Brain microvascular endothelial cell (primary cell): Measurements from ENCODE around the gene GPD2.

Experiments used
- DNase-seq: peaks from one replicate; pipeline ENCODE4 v3.0.0-alpha.2; 2020
- H3K27ac ChIP-seq: fragments of 250-450 bp; sonication (Bioruptor Pico); 2 replicates; pipeline ENCODE4 v1.5.1; 2020; ENCODE audit warnings: mild to moderate bottlenecking, moderate library complexity
- H3K27me3 ChIP-seq: fragments of 250-450 bp; sonication (Bioruptor Pico); replicated peaks from 2 replicates; pipeline ENCODE4 v1.5.1; 2020; ENCODE audit warnings: mild to moderate bottlenecking
- H3K36me3 ChIP-seq: fragments of 250-450 bp; sonication (Bioruptor Pico); replicated peaks from 2 replicates; pipeline ENCODE4 v1.5.1; 2020; ENCODE audit warnings: mild to moderate bottlenecking
- H3K4me3 ChIP-seq: 2 replicates; pipeline ENCODE4 v1.5.1; 2011; ENCODE audit warnings: low read depth, mild to moderate bottlenecking, control low read depth, low read length, moderate library complexity
- in situ Hi-C: cut with HindIII; loops from 2 replicates; pipeline ENCODE4 v1.10.0; 2017; ENCODE audit warnings: low sequenced_read_pairs, low pct_ligation_motif_present
- TF ChIP-seq, protein P1 (sequence below): IDR thresholded peaks from 2 replicates; pipeline ENCODE4 v1.5.1; 2011; ENCODE audit warnings: low read depth, mild to moderate bottlenecking, moderate library complexity, low read length, control low read depth, inconsistent platforms; ENCODE audit errors: missing control alignments

GPD2 gene

DNA sequence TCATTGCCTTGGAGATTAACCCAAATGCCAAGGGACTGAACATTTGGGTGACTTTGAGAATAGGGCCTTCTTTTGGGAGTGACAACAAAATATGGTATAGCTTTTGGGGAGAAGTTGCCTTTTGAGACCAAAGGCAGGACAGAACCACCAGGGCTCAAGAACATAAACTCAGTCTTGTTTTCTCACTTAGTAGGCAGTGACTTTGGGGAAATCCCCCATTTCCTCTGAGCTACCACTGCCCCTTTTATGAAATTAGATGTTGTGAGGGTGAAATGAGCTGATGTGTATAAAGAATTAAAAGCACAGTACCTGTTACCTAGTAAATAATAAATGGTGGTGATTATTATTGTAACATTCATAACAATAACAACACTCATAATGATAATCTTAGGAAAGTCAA, 36.5 kb downstream of the GPD2 start:
- Histone ChIP-seq H3K36me3 (no peaks in the 10 kb centered on the region), H3K27me3 (no peaks in the 10 kb centered on the region), H3K4me3 (no peak overlapping the region), H3K27ac (no peak overlapping the region)
- TF ChIP-seq, protein P1, sequence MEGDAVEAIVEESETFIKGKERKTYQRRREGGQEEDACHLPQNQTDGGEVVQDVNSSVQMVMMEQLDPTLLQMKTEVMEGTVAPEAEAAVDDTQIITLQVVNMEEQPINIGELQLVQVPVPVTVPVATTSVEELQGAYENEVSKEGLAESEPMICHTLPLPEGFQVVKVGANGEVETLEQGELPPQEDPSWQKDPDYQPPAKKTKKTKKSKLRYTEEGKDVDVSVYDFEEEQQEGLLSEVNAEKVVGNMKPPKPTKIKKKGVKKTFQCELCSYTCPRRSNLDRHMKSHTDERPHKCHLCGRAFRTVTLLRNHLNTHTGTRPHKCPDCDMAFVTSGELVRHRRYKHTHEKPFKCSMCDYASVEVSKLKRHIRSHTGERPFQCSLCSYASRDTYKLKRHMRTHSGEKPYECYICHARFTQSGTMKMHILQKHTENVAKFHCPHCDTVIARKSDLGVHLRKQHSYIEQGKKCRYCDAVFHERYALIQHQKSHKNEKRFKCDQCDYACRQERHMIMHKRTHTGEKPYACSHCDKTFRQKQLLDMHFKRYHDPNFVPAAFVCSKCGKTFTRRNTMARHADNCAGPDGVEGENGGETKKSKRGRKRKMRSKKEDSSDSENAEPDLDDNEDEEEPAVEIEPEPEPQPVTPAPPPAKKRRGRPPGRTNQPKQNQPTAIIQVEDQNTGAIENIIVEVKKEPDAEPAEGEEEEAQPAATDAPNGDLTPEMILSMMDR, result no peak
- DNase-seq, result no peak
- in situ Hi-C loops, result no loop called here

DNA sequence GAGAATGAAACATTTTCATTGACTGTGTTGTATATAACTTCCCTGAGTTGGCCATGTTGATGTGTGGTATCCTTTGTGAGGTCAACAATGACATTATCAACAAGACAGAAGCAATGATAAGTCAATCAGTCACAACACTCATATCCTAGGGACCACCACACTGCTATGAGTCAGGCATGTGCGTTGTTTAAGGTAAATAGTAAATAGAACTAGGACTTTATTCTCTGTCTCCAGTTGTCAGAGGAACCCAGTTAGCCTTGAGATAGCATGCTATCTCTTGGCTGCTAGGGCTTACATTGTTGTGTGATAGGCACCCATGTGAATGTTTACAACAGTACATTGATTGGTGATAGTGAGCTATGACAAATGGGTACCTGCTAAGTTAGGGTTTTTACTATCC, 37.3 kb downstream of the GPD2 start:
- Histone ChIP-seq H3K27ac (no peak overlapping the region), H3K36me3 (no peaks in the 10 kb centered on the region), H3K27me3 (no peaks in the 10 kb centered on the region), H3K4me3 (no peak overlapping the region)
- DNase-seq, result no peak
- in situ Hi-C loops, result no loop called here
- TF ChIP-seq, protein P1, result no peak

DNA sequence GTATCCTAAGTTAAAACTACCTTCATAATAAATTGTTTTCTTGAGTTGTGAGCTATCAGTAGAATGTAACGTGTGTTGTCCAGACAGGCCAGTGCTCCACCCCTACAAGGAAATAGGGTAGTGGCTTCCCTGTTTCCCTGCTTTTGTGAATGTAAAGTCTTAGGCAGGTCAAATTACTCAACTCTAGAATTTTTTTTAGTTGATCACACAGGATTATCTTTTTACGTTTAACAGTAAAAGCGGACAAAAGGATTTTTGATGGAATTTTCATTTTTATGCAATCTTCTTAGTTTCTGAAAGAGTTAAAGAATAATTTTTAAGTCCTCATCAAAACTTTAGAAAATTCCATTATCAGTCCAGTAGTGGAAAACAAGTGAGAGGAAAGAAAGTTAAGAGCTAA, 38.2 kb downstream of the GPD2 start:
- Histone ChIP-seq H3K27me3 (no peaks in the 10 kb centered on the region), H3K27ac (no peak overlapping the region), H3K36me3 (no peaks in the 10 kb centered on the region), H3K4me3 (no peak overlapping the region)
- DNase-seq, result no peak
- TF ChIP-seq, protein P1, result no peak
- in situ Hi-C loops, result no loop called here

DNA sequence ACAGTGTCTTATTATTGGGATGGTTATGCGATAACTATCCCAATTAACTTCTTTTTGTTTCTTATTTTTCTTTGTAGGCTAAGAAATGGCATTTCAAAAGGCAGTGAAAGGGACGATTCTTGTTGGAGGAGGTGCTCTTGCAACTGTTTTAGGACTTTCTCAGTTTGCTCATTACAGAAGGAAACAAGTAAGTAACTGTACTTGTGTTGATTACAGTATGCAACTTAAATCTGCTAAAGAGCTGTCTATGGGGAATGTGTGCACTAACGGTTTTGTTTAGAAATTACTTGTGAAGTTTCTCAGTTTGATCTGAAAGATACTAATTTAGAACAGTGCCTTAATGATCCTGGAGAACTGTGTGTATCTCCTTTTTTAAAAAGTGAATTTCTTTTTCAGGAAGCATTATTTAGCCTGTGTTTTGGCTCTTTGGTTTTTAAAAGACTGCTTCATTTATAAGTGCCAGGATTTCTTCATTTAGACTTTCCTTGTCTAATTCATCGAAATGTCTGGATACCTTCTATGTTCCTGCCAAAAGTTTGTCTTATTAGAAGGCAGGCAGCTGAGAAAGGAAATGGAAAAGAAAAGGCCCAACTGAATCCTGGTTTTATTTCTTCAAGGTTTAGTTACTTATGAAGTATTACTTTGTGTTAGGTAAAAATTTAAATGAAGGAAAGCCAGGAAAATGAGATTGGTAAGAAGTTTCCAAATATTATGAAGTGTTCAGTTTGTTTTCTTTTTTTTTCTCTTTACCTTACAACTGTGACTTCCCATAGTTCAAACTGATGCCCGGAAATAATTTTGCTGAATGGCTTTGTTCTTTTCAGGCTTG, 40.1 kb downstream of the GPD2 start:
- Histone ChIP-seq H3K27me3 (no peaks in the 10 kb centered on the region), H3K36me3 (no peaks in the 10 kb centered on the region), H3K4me3 (no peak overlapping the region), H3K27ac (peak overlapping the region; percentile 5)
- TF ChIP-seq, protein P1, result no peak
- in situ Hi-C loops, result no loop called here
- DNase-seq, result no peak

DNA sequence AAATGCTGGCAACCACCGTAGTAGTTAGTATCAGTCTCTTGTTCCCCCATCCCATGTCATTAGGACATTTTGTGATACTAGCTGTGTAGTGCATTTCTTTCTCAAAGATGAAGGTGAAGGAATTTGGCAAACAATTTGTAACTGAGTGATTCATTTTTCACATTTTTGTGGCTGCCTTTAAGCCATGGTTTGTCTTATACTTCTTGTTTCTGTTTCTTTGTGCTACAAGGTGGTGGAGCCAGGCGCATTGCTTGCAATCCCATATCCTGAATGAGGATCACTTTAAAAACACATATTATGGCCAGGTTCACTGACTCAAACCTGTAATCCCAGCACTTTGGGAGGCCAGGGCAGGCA, 40.6 kb downstream of the GPD2 start:
- no peaks in the 10 kb centered on the region for H3K36me3 ChIP-seq
- no peak overlapping the region for H3K4me3 ChIP-seq
- in situ Hi-C loops, result no loop called here
- TF ChIP-seq, protein P1, result no peak
- peak; percentile 63 for DNase-seq
- no peaks in the 10 kb centered on the region for H3K27me3 ChIP-seq
- peak overlapping the region; percentile 36 for H3K27ac ChIP-seq

DNA sequence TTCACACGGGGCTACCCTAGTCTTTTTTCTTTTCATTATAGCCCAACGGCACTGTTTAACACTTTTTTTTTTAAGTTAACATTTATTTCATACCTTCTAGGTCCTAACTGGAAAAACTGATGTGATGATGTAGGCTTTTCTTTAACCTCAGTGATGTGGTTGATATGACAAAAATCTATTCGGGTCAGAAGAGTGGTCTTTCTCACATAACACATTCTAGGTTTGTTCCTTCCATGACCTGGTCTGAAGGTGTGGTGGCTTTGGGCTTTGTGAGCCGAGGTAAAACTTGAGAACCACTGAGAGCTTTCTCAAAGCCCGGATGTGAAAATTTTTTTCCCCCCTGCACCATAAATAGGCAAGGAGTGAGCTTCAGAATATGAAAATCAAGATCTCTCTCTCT, 44.2 kb downstream of the GPD2 start:
- TF ChIP-seq, protein P1, result no peak
- DNase-seq, result no peak
- in situ Hi-C loops, result no loop called here
- H3K27me3 ChIP-seq, result no peaks in the 10 kb centered on the region
- H3K4me3 ChIP-seq, result no peak overlapping the region
- no peak overlapping the region for H3K27ac ChIP-seq
- no peaks in the 10 kb centered on the region for H3K36me3 ChIP-seq
